C4-2B (cell line): Measurements from ENCODE around the gene TPPP3.

Experiments
- CTCF ChIP-seq: fragments of 450-650 bp; conservative IDR thresholded peaks from 2 replicates; pipeline ENCODE4 v1.5.1; 2017; ENCODE audit warnings: mild to moderate bottlenecking
- ZFX ChIP-seq: fragments of 450-650 bp; IDR thresholded peaks from 2 replicates; pipeline ENCODE4 v1.6.1; 2017

GRCh38 chr16:67441907-67442306, 48.6 kb upstream of the TPPP3 start:
- TF ChIP-seq CTCF (no peak), ZFX (peak; percentile 42; the same call in 1 of the 2 replicates)
